ENCODE data around the gene ATP8A2. TPM values are rescaled to one million over a fixed set of nuclear protein-coding genes. Genes with fewer than 3 reads are reported as not detected.

Gene ATP8A2
- total RNA-seq, 2 donors from 2014 or later = 0.18 to 0.24 TPM

GRCh38 chr13:25447396-25447795, 75.6 kb downstream of the ATP8A2 start:
- no peak for ATAC-seq
- intact Hi-C loops (cut with DNase I) = no loop called here
- no peak for DNase-seq

DNA sequence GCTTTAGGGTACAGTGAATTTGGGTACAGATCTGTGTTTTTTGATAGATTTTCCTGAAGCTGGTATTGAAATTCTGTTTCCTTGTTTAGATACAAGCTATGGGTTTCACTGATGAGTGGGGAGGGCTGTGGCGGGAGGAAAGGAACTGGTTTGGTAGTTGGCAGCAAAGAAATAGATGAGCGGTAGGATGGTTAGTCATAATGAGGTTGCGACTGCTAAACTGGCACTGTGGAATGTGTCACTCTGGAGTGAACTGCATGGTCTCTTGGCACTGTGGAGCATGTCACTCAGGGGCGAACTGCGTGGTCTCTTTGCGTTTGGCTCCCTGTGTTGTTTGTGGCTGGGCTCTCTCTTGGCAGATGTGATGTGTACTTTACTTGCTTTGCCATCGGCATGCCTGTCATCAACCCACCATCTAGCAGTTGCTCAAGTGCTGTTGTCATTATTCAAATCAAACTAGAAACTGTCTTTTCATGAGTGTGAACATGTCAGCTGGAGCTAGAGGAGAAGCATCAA, 82.1 kb downstream of the ATP8A2 start:
- ATAC-seq = no peak
- DNase-seq = no peak
- intact Hi-C loops (cut with DNase I) = no loop called here

- DNase-seq (no peak), ATAC-seq (peak in 1 of 2 donors; percentile 65)
- intact Hi-C loops (cut with DNase I) = no loop called here
Observed at GRCh38 chr13:25455146-25455545, 83.4 kb downstream of the ATP8A2 start.

- ATAC-seq = no peak
- intact Hi-C loops (cut with DNase I) = no loop called here
- DNase-seq = no peak
Observed at GRCh38 chr13:25457566-25457965, 85.8 kb downstream of the ATP8A2 start.

DNA sequence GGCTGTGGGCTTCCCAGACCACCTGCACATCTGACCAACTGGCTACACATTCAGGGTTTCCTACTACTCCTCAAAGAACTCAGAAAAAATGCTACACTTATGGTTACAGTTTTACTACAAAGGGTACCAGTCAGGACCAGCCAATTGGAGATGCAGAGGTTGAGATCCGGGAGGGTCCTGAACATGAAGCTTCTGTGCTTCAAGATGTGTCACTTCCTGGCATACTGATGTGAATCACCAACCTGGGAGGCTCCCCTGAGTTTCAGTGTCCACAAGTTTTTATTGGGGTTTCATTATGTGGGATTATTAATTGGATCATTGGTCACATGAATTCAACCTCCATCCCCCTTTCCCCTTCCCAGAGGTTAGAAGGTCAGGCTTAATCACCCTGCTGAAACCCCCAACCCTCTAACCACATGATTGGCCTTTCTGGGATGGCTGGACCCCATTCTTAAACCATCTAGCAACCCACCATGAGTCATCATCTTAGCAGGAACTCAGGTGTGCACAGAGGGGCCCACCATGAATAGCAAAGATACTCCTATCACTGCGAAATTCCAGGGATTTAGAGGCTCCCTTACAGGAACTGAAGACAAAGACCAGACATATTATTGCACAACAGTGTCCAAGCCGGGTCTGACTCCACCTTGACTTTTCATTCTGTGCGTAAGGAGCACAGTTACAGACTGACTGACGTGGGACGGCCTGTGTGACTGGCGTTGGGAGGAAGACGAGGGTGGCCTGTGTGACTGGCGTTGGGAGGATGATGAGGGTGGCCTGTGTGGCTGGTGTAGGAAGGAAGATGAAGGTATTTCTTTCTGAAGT, 90.7 kb downstream of the ATP8A2 start:
- ATAC-seq = no peak
- DNase-seq = no peak
- intact Hi-C loops (cut with DNase I) = no loop called here

DNA sequence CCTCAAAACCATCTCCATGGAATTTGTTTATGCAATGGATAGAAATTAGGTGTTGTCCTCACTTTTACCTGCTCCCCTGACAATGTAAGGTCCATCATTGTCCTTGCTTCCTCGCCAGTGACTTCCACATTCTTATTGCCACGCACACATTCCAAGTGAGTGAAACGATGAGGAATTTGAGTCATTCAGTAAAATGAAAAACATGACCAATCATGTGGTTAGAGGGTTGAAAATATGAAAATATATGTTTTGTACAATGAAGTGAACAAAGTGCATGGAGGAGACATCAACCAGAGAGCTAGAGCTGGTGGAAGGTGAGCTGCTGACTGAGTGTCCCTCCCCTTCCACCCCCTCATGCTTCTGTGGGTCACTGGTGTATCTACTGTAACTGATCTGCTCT, 91.7 kb downstream of the ATP8A2 start:
- intact Hi-C loops (cut with DNase I) = no loop called here
- DNase-seq (no peak), ATAC-seq (no peak)

DNA sequence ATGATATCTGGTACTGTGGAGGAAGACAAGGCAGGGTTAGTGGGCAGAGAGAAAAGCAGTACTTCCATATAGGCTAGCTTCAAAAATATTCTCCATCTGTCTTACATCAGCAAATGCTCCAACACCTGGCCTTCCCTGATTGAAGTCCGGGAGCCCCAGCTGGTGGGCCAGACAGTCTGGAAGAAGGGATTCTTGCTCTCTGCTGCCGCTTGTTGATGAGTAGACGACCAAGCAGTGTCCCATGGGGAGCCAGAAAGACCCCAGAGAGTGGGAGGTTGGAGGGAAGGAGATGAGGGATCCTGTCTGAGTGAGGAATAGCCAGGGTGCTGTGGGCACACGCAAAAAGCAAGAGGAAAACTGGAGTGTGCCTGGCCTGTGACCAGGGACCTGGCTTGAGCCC, 95.1 kb downstream of the ATP8A2 start:
- DNase-seq = no peak
- intact Hi-C loops (cut with DNase I) = no loop called here
- no peak for ATAC-seq

- peak; percentile 44 to 90 for ATAC-seq
- peak; percentile 26 for DNase-seq
- intact Hi-C loops (cut with DNase I) = no loop called here
Observed at GRCh38 chr13:25468325-25469168, 96.8 kb downstream of the ATP8A2 start.

DNA sequence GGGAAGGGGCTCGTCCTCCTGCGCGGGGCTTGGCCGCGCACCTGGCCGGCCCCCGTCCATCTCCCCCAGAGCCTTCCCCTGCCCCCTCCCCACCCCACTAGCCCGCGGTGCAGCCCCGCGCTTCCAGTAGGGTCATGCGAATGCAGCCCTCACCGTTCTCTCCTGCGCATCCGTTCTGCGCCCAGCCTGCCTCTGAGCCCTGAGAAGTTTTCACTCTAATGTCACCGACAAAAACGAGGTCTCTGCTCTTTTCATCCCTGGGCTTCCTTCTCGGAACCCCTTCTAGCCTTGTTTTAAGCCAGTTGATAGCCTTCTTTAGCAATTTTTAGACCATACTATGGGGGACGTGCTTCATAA, 97.4 kb downstream of the ATP8A2 start:
- DNase-seq (no peak), ATAC-seq (no peak)

DNA sequence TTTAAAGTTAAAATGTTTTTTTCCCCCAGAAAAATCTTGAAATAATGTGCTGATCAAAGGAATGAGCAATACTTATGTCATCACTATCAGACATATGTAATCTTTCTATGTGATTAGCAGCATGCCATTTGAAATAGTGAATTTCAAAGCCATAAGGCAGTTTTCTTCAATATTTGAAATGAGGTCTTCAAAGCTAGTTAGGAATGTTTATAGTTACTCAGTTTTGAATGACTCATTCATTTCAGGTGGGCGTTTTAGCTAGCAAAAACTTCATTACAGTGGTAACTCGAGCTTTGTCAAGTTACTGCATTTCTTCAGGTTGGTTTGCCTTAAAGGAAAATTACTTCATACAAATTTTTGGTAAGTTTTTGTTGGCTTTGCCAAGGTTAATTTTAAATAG, 102.1 kb downstream of the ATP8A2 start:
- DNase-seq = no peak
- intact Hi-C loops (cut with DNase I) = no loop called here
- ATAC-seq = no peak

More for the DNA sequence above, 97.4 kb downstream of the ATP8A2 start:
- intact Hi-C loops (cut with DNase I) = no loop called here

- intact Hi-C loops (cut with DNase I) = no loop called here
- DNase-seq (no peak), ATAC-seq (no peak)
Observed at GRCh38 chr13:25478186-25478585, 106.4 kb downstream of the ATP8A2 start.

GRCh38 chr13:25489238-25489637, 117.5 kb downstream of the ATP8A2 start:
- DNase-seq (no peak), ATAC-seq (no peak)
- intact Hi-C loops (cut with DNase I) = no loop called here

- ATAC-seq = no peak
- intact Hi-C loops (cut with DNase I) = no loop called here
- no peak for DNase-seq
Observed at GRCh38 chr13:25490236-25490635, 118.5 kb downstream of the ATP8A2 start.

- ATAC-seq = no peak
- intact Hi-C loops (cut with DNase I) = no loop called here
- no peak for DNase-seq
Observed at GRCh38 chr13:25493931-25494640, 122.3 kb downstream of the ATP8A2 start.

DNA sequence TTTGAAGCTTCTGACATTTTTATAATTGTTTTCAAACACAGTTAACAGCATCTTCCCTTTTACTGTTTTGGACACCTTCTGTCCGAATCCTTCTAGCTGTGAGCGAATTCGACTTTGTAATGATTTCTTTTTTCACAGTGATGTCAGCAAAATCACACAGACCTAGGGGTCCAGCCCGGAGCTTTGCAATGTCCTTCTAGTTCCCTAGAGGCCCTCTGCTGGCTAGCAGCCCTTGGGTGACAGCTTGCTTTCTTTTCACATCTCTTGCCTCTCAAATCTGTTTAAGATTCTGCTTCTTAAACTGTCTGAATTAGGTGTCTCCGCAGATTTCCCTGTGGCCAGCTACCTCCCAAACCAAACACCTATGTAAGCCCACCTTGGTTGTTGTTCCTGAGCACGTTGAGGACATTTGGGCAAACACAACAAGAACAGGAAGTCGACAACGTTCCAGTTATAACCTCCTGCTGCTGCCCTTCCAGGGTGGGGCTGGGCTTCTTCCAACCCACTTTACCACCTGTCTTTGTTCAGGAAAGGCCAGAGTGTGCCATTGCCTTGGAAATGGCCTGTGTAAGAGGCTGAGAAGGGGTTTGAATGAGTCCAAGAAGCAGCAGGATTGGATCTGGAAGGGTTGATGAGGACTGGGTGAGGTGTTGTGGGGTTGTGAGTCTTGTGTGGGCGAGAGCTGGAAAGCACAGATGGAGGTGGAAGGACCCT, 123.1 kb downstream of the ATP8A2 start:
- intact Hi-C loops (cut with DNase I) = no loop called here

GRCh38 chr13:25501231-25501630, 129.5 kb downstream of the ATP8A2 start:
- no peak for ATAC-seq
- intact Hi-C loops (cut with DNase I) = no loop called here

More for the DNA sequence above, 123.1 kb downstream of the ATP8A2 start:
- ATAC-seq = no peak
- no peak for DNase-seq

GRCh38 chr13:25502031-25502430, 130.3 kb downstream of the ATP8A2 start:
- intact Hi-C loops (cut with DNase I) = no loop called here
- ATAC-seq (no peak), DNase-seq (no peak)

More at GRCh38 chr13:25501231-25501630, 129.5 kb downstream of the ATP8A2 start:
- no peak for DNase-seq

DNA sequence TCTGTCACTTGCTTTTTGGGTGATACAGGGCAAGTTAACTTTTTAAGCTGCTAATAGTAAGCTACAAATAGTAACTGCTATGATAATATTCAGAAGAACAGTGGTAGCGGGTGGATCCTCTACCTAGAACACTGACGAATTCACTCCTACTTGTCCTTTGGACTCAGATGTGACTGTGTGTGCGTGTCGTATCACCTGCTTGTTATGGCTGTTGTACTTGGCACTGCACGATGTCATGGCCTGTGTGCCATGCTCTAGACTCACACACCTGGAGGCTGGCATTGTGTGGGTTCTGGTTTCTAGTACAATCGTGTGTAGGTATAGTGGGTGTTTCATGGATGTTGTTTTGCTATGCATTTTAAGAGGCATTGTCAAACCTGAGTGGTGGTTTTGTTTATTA, 130.8 kb downstream of the ATP8A2 start:
- DNase-seq (no peak), ATAC-seq (no peak)
- intact Hi-C loops (cut with DNase I) = no loop called here

DNA sequence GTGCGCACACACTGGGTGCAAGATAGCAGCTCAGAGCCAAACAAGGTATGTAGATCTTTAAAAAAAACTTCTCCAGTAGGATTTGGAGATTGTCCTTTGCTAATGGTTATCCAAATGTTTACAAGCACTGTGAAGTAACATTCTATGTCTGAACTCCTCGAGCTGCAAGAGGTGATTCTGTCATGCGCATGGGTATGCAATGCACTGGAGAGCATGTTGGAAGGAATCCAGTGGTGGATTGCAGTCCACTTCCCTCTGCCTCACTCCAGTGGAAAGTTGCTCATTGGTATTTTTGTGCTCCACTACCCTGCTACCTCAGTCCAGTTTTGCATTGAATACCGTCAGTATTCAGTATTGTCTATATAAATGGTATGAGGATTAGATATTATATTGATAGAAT, 132.1 kb downstream of the ATP8A2 start:
- DNase-seq (no peak), ATAC-seq (no peak)
- intact Hi-C loops (cut with DNase I) = no loop called here
